Stimulated activated CD4-positive, alpha-beta T cell treated with anti-CD3 and anti-CD28 coated beads, Interleukin-12 subunit alpha, Interleukin-12 subunit beta, amount 100 ng/mL, for 4 hours (primary cell): ENCODE measurements around the gene HSBP1L1.

Source experiments
- DNase-seq: peaks from one replicate; pipeline ENCODE4 v3.0.0-alpha.2; 2020

The HSBP1L1 gene

DNA sequence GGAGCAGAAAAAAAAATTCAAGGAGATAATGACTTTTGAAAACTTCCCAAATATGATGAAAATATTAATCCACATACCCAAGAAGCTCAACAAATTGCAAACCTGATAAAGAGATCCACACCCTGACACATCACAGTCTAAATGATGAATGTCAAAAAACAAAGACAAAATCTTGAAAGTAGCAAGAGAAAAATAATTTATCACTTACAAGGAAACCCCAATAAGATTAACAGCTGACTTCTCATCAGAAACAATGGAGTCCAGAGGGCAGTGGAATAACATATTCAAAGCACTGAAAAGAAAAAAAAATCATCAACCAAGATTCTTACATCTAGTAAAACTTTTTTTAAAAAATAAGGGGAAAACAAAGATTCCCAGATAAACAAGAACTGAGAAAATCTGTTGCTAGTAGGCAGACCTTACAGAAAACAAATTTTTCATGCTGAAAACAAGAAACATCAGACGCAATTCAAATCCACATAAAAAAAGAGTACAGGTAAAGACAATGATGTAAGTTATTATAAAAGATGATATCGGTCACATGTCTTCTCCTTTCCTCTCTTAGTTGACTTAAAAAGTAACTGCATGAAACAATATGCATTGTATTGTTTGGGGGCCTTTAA lies 34.3 kb upstream of the HSBP1L1 start:
- DNase-seq, result no peak

DNA sequence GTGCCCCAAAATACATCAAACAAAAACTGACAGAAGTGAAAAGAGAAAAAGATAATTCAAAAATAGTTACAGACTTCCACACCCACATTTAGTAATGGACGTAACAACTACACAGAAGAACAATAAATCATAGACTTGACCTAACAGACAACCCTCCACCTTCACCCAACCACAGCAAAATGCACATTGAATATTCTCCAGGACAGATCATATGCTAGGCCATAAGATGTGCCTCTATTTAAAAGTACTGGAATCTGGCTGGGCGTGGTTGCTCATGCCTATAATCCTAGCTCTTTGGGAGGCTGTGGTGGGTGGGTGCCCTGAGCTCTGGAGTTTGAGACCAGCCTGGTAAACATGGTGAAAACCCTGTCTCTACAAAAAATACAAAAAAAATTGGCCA lies 33.0 kb upstream of the HSBP1L1 start:
- no peak for DNase-seq

DNA sequence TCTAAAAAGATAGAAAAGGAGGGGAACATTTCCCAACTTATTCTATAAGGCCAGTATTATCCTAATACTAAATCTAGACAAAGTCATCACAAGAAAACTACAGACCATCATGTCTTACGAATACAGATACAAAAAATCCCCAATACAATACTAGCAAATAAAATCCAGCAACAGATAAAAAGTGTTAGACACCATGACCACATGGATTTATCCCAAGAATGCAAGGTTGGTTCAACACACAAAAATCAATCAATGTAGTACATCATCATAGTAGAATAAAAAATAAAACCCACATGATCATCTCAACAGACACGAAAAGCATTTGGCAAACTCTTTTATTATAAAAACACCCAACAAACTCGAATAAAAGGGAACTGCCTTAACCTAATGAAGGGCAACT lies 31.5 kb upstream of the HSBP1L1 start:
- no peak for DNase-seq

DNA sequence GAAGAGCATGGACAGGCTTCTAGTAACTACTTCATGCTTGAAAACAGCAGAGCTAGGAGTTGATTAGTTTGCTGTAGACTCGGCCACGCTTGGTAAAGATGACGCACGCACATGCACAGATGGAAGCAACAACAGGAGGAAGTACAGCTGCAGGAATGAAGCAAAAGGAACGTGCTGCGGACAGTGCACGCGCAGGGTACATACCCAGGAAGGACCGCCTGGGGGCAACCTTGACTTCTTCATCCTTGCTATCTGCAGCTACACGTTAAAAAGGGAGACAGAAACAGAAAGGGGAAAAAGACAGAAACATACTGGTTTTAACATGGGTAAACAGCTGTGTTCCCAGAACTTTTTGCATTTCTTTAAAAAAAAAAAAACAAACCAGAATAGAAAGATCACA lies 30.7 kb upstream of the HSBP1L1 start:
- no peak for DNase-seq

DNA sequence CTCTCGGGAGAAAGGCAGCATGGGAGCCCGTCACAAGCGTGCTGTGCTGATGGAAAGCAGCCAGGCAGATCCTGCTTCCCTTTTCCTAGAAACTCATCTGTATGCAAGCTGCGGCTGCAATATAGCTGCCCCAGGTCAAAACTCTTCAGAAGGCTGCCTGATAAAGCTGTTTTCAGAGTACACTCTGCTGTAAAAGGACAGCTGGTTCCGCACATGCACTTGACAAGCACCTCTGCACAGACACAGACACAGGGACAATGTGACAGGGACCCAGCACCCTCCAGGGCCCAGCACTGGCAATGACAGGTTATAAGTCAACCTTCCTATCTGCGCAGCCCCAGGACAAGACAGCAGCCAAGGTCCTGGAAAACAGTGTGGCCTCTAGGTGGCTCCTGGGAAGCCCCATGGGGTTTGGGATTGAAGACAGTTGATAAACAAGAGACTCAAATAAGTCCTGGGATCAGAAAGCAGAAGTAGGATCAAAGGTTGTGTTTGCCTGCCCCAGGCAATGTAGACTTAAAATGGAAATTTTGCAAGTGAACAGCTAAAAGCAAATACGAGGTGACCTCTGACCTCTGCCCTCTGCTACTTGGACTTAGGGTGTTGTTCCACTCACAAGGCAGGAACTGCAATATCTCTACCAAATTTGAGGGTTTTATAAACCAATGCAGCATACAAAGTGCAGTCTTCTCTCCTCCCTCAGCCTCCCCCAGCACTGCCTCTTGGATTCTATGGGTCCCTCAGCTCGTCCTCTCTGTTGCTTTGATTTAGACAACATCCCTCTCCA lies 29.9 kb upstream of the HSBP1L1 start:
- DNase-seq, result no peak

DNA sequence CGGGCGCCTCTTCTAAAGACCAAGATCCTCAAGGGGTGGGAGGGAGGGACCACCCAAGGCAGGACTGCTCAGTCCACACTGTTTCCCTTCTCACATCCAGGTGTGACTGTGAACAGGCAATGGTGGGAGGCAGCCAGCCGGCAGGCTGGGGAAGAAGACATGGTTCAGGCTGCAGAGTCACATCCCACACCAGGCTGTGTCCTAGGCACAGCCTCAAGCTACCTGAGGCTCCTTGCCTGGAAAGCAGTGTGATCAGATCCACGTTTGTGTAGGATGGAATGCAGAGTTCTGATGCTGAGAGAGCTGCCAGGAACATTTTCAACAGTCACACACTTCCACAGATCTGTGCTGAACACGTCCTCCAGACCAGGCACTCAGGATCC lies 29.4 kb upstream of the HSBP1L1 start:
- DNase-seq, result no peak

DNA sequence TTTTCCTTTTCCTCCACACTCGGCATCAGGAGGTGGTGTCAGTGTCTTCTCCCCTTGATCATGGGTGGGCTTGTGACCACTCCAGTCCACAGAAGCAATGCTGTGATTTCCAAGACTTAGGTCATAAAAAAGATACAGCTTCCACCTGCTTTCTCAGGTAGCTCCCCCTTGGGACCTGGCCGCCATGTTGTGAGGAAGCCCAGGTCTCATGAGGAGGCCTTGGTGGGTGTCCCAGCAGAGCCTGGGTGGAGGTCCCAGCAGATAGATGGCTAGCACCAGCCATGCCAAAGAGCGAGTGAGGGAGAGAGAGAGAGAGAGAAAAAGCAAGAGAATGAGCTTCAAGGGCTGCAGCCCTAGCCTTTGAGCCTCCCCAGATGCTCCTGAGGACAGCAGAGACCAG lies 28.9 kb upstream of the HSBP1L1 start:
- DNase-seq, result no peak

DNA sequence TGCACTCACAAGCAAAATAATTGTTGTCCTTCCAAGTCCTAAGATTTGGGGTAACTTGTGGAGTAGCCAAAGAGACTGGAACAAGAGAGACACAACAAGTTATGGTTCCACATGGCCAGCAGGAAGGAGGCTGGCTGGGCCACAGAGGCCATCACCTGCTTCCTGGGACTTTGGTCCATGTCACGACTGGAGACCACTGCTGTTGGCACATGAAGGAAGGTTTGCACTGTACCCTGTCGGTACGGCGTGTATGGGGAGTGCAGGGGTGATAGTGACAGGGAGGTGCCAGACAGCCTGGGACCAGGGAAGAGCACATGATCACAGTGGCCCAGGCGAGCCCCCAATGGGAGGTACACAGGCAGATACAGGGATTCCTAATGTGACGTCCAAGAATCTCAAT lies 28.5 kb upstream of the HSBP1L1 start:
- DNase-seq, result no peak

DNA sequence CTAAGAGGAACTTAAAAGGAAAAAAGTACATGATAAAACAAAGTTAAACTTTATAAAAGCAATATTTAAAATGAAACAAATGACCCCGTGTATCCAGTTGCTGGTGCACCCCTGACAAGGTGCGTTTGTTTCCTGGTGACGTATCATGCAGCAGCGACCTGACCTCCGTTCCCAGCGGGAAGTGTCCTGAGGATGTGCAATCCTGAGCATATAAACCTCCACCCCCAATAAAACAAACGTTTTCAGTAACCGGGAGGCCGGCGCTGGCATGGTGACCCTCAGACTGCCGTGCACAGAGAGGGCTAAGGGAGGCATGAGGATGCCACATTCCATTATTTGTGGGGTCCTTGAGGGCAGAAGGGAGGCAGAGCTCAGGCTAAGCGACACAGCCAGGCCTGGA lies 27.8 kb upstream of the HSBP1L1 start:
- no peak for DNase-seq

DNA sequence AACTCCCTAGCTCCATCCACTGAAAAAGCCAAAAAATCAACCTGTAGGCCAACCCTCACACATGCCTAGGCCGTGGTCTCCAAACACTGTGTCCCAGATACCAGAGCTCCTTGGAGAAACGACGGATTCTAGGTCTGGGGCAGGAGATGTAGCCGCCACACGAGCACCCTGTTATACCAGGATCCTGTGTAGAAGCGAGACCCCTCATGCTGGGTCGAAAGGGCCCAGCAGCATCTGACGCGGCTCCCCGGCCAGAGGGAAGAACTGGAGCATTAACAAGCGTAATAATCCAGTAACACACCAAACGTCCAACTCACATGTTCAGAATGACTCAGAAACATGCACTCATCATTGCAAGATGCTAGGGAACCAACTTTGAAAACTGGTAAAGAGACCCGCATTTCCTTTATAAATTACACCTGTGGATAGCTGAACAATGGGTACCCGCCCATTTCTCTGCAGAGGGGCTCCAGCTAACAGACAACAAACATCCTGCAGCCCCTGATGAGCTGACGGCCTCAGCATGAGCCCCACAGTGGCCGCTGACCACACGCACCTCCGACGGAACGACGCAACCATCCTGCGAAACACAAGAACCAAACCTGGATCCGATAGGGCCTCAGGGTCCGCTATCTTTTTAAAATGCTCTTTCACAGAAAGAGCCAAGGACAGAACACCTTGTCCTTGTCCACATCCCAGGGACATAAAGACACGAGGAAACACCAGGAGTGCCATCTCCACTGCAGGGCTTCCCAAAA lies 27.2 kb upstream of the HSBP1L1 start:
- no peak for DNase-seq

DNA sequence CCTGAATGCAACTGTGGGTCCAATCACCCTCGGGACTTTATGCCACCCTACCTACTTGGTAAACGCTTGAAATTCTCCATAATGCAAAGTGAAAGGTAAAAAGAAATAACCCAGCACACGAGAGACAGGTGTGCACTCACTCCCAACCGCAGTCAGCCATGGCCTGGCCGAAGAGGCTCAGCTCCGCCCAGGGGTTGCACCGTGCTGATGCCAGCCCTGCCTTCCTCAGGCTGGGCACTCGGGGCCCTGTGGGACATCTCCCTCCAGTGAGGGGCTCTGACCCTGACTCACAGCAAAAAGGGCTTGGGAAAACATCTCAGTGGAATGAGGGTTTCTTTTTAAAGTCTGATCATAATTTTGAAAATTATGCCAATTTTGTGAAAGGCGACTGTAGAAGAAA lies 26.2 kb upstream of the HSBP1L1 start:
- DNase-seq, result no peak

DNA sequence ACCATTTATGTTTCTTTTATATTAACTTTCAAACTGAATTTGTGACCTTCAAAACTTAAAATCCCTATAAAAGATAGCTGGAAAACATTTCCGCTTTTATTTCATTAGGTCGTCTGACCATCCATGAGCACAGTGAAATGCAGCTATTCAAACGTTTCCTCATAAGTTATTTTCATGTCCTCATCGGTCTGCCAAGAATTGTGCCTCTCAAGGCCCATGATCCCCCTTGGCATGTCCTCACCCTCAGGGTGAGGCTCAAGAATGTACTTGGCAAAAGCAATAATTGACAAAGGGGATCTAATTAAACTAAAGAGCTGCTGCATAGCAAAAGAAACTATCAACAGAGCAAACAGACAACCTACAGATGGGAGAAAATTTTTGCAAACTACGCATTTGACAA lies 25.3 kb upstream of the HSBP1L1 start:
- DNase-seq, result no peak

DNA sequence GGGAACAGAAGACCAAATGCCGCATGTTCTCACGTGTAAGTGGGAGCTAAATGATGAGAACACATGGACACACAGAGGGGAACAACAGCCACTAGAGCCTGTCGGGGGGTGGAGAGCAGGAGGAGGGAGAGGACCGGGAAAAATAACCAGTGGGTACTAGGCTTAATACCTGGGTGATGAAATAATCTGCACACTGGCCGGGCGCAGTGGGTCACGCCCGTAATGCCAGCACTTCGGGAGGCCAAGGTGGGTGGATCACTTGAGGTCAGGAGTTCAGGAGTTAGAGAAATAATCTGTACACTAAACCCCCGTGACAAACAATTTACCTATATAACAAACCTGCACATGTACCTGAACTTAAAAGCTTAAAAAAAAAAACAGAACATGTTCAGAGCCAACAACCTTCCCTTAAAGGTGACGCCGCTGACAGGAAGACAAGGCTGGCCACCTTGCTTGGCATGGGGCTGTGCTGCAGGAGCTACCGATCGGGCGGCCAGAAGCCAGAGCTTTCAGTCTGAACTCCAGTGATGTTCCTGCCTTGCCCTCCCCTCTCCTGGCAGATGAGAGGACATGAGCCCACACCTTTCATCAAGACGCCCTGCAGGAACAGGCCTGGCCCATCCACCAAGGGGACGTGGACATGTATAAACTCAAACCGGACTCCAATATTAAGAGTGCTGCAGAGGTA lies 24.2 kb upstream of the HSBP1L1 start:
- DNase-seq, result no peak

DNA sequence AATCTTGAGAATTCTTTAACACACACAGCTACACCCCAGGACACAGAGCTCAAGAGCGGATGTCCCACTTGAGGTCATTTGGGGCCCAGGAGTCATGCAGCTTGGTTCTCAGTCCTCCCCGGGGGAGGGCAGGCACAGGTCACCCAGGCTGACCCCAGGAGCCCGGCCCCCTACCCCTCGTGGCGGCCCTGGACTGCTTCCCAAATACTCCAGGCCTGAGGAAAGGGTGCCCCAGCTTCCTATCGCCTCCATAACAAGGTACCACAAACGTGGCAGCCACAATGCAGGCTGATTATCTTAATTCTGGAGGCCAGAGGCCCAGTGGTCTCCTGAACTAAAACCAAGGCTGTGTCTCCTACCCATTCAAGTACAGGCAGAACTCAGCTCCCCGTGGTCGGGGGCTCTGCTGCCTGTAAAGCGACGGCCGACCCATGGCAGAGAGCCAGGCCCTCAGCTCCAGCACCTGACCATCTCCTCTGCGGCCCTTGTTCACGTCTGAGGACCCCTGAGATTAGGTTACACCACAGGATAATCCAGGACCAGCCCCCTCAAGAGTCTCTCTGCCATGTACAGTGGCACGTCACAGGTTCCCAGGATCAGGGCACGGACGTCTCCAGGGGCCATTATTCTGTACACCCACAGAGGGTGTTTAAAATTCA lies 23.5 kb upstream of the HSBP1L1 start:
- DNase-seq, result no peak

DNA sequence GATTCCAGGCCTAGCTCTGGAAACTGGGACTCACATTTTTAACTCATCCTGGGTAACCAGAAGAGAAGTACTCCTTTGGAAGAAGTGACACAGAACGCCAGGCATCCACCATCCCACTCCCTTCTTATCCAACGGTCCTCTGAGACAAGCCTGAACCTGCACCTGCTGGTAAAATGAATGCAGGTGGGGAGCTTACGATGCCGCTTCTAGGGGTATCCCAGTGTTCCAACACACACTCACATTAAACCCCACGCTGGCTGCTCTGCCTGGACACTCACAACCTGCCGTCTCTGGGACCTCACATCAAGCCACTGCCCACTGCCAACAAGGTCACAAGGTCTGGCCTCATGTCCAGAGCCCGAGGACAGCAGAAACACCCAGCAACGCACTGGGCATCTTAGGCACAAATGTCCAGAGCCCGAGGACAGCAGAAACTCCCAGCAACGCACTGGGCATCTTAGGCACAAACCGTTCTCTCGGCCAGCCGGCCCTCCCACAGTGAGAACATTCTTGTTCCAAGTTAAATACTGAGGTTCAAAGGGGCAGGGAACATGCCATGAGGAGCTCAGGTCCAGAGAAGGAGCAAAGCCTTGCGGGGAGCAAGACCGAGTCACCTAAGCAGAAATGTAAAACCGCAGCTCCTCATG lies 22.8 kb upstream of the HSBP1L1 start:
- DNase-seq, result no peak

DNA sequence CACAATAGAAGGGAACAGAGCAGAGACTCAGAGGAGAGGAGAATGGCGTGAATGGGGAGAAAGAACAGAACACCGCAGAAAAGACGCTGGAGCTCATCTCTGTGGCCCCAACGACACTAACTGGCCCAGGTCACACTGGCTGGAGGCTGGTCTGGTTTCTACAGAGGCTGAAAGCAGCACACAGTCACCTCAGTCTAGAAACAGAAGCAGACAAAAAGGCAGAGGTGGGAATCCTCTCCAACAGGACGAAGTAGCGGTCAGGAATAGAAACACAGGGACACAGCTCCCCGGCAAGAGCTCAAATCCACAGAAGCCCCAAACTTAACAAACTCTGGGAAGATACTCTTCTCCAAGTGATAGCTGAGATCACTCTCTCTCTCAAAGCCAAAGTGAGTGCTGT lies 22.2 kb upstream of the HSBP1L1 start:
- no peak for DNase-seq

DNA sequence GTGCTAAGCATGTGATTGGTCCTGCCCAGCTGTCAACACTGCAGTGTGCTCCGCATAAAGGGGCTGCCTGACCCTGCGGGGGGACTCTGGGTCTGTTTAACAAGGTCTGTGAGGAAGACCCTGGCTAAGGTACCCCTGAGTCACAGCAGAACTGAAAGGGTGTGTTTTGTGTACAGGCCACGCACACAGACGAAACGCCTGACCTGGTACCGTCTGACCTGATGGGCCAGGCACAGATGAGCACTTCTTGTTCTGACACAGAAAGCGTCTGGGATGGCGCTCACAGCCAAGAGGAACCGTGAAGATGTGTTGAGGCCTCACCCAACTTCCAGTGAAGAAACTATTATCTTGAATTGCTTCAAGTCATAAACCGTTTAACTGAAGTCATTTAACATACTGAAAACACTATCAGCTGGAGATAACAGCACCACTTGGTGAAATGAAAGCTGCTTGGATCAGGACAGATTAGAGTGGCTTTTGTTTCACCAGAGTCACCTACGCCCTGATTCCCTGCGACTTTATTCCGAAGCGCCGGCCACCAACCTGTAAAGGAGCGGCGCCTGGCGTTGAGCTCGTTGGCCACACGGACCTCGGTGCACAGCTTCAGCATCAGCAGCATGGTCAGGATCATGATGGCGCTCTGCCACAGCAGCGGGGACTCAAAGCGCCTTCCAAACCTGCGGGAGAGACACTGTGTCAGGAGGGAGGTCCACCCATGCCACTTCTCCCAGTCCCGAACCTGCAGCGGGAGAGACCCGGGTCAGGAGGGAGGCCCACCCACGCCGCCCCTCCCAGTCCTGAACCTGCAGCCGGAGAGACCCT lies 21.4 kb upstream of the HSBP1L1 start:
- no peak for DNase-seq

DNA sequence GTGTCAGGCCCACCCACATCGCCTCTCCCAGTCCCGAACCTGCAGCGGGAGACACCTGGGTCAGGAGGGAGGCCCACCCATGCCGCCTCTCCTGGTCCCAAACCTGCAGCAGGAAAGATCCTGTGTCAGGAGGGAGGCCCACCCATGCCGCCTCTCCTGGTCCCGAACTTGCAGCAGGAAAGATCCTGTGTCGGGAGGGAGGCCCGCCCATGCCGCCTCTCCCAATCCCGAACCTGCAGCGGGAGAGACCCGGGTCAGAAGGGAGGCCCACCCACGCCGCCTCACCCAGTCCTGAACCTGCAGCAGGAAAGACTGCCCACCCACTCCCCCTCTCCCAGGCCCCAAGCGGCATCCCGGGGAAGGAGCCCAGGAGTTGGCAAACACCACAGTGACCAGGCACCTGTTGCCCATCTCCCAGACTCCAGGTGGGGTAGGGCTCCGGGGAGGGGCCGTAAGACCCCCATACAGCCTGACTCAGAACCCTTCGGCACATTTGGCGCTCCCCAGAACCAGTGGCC lies 20.8 kb upstream of the HSBP1L1 start:
- DNase-seq, result no peak

DNA sequence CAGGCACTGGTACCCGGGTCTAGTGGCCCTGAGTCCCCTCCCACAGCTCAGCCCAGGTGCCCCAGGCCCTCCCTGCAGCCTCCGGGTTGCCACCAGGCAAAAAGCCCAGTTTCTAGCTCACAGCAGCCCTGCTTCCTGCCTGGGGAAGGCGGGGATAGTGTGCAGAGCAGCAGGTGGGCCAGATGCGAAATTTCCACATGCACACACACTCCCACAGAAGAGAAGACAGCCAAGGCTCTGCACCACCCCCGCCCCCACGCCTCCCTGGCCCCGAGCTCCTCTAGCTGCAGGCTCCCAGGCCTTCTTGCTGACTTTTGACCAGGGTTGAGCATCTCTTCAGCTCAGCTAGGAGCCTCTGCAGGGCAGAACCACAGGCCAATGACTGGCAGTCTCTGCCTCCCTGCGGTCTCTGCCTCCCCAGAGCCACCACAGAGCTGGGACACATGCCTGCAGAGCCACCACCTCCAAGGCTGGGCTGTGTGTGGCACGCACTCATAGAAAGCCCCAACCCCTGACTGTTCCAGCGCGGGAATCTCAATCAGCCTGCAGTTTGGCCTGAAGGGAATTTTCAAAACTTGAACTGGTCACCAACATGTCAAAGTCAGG lies 20.2 kb upstream of the HSBP1L1 start:
- DNase-seq, result no peak

DNA sequence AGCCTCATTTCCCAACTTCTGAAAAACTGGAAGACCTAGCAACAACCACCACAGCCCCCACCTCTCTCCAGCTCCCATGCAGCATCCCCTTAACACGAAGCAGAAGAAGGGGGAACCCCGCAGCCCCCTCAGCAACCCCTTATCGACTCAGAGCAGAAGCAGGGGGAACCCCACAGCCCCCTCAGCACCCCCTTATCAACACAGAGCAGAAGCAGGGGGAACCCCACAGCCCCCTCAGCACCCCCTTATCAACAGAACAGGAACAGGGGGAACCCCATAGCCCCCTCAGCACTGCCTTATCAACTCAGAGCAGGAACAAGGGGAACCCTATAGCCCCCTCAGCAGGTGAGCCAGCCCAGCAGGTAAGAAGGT lies 19.7 kb upstream of the HSBP1L1 start:
- no peak for DNase-seq
